Activated CD8-positive, alpha-beta memory T cell treated with anti-CD3 and anti-CD28 coated beads, Interleukin-2, amount 50 U/mL, for 4 hours (primary cell): ENCODE results near the gene PALD1.
A peak's percentile ranks its signal among the peaks of the same experiment; 100 is the strongest.

Experiments
- DNase-seq: peaks from one replicate; pipeline ENCODE4 v3.0.0-alpha.2; 2020

PALD1 gene

GRCh38 chr10:70478191-70479164 is at the start of gene PALD1:
TSS of gene PALD1 (plus strand) at chr10:70478767. CDS start at chr10:70525952, 47,185 bp downstream.
- peak; percentile 57 for DNase-seq

- no peak for DNase-seq
Observed at GRCh38 chr10:70430493-70431445, 47.8 kb upstream of the PALD1 start.

- no peak for DNase-seq
Observed at GRCh38 chr10:70432101-70432500, 46.5 kb upstream of the PALD1 start.

- DNase-seq: no peak
Observed at GRCh38 chr10:70432561-70433263, 45.9 kb upstream of the PALD1 start.

GRCh38 chr10:70433581-70434280 is 44.8 kb upstream of the PALD1 start:
- no peak for DNase-seq

- no peak for DNase-seq
Observed at GRCh38 chr10:70435241-70436085, 43.1 kb upstream of the PALD1 start.

- DNase-seq: no peak
Observed at GRCh38 chr10:70437721-70438120, 40.8 kb upstream of the PALD1 start.

- no peak for DNase-seq
Observed at GRCh38 chr10:70440296-70441160, 38.0 kb upstream of the PALD1 start.

GRCh38 chr10:70441161-70441894 is 37.2 kb upstream of the PALD1 start, which contains the start of gene NODAL:
TSS of gene NODAL (minus strand) at chr10:70441681. CDS start at chr10:70441667, 14 bp downstream.
- DNase-seq: no peak

GRCh38 chr10:70441895-70442309 is 36.7 kb upstream of the PALD1 start:
- DNase-seq: no peak

- no peak for DNase-seq
Observed at GRCh38 chr10:70442332-70442988, 36.1 kb upstream of the PALD1 start.

GRCh38 chr10:70444744-70445143 is 33.8 kb upstream of the PALD1 start:
- DNase-seq: no peak

GRCh38 chr10:70445718-70446657 is 32.6 kb upstream of the PALD1 start:
- DNase-seq: no peak

GRCh38 chr10:70448236-70448635 is 30.3 kb upstream of the PALD1 start:
- DNase-seq: no peak

GRCh38 chr10:70455213-70455630 is 23.3 kb upstream of the PALD1 start:
- no peak for DNase-seq

- DNase-seq: no peak
Observed at GRCh38 chr10:70456164-70456563, 22.4 kb upstream of the PALD1 start.

- no peak for DNase-seq
Observed at GRCh38 chr10:70457759-70458305, 20.7 kb upstream of the PALD1 start.
